GM12878 (cell line): ENCODE data around the gene BMP8B. TPM values are rescaled to one million over a fixed set of nuclear protein-coding genes. Genes with fewer than 3 reads are reported as not detected.

ENCODE experiments used
- ATAC-seq: fragments of 200-7000 bp; cut with Tn5 transposase; 3 replicates; pipeline ENCODE4 v1.9.1; 2020; ENCODE audit warnings: mild to moderate bottlenecking, moderate library complexity
- BruUV-seq: library from RNA; stranded (reverse); fragments of 400-500 nt; replicated peaks from 2 replicates; lab custom pipeline; 2021; lab: Mats Ljungman, UMichigan
- CTCF ChIA-PET: fragments of 300-600 bp; sonication (Branson Sonifier 250); formaldehyde crosslinking; extraction: SDS; loops from one replicate; lab custom pipeline; 2021; ENCODE audit warnings: inconsistent platforms; lab: Yijun Ruan, JAX
- POLR2A ChIA-PET: fragments of 350-600 bp; formaldehyde crosslinking; extraction: SDS; loops from one replicate; lab custom pipeline; 2021; ENCODE audit warnings: inconsistent platforms; lab: Charles Lee
- RAD21 ChIA-PET: fragments of 300-600 bp; sonication (Branson Sonifier 250); formaldehyde crosslinking; loops from one replicate; lab custom pipeline; 2023; ENCODE audit warnings: antibody characterized with exemption; ENCODE audit not compliant: unreplicated experiment; lab: Charles Lee
- SMC1A ChIA-PET: fragments of 300-600 bp; sonication (Branson Sonifier 250); formaldehyde crosslinking; loops from one replicate; lab custom pipeline; 2023; ENCODE audit not compliant: unreplicated experiment, uncharacterized antibody; lab: Charles Lee
- DNase-seq: peaks from one replicate; pipeline ENCODE4 v3.0.0-alpha.2; 2011; ENCODE audit warnings: low read depth, low spot score
- FAIRE-seq: peaks from 3 replicates; lab custom pipeline; 2011; peaks lifted over from hg19 to GRCh38; lab: Jason Lieb, UNC
- H2AFZ ChIP-seq: 2 replicates; pipeline ENCODE4 v1.6.0; 2011; ENCODE audit warnings: low read depth, low read length, control low read depth; ENCODE audit not compliant: control insufficient read depth
- H3K27ac ChIP-seq: 2 replicates; pipeline ENCODE4 v1.5.1; 2011; ENCODE audit warnings: control low read depth; ENCODE audit not compliant: control insufficient read depth, insufficient read depth
- H3K27me3 ChIP-seq, 2 experiments: replicated peaks in 1 of 2; 2 replicates each; pipeline versions ENCODE4 v1.6.0 to v1.6.1; 2011; ENCODE audit warnings: low read length in 1 of 2; ENCODE audit not compliant: control insufficient read depth in 2 of 2, insufficient read depth in 2 of 2
- H3K36me3 ChIP-seq, 2 experiments: 2 replicates each; pipeline ENCODE4 v1.5.1; 2011; ENCODE audit warnings: low read length in 1 of 2; ENCODE audit not compliant: control insufficient read depth in 2 of 2, insufficient read depth in 2 of 2
- H3K4me1 ChIP-seq: 2 replicates; pipeline ENCODE4 v1.6.1; 2011; ENCODE audit warnings: mild to moderate bottlenecking, low read length, moderate library complexity, mixed read lengths; ENCODE audit not compliant: control insufficient read depth, insufficient read depth
- H3K4me2 ChIP-seq: 2 replicates; pipeline ENCODE4 v1.6.0; 2011; ENCODE audit warnings: control low read depth; ENCODE audit not compliant: control insufficient read depth, insufficient read depth
- H3K4me3 ChIP-seq: fragments of 200-600 bp; sonication (generic); 2 replicates; pipeline ENCODE4 v1.5.1; 2016
- H3K79me2 ChIP-seq: 2 replicates; pipeline ENCODE4 v1.6.0; 2011; ENCODE audit warnings: low read length; ENCODE audit not compliant: control insufficient read depth, insufficient read depth
- H3K9ac ChIP-seq: 2 replicates; pipeline ENCODE4 v1.8.0; 2011; ENCODE audit warnings: low read length, control low read depth, mixed read lengths; ENCODE audit not compliant: control insufficient read depth, insufficient read depth
- H3K9me3 ChIP-seq: replicated peaks from 3 replicates; pipeline ENCODE4 v1.5.1; 2011; ENCODE audit warnings: mild to moderate bottlenecking, low read length; ENCODE audit not compliant: control insufficient read depth, insufficient read depth
- H4K20me1 ChIP-seq: 2 replicates; pipeline ENCODE4 v1.6.0; 2011; ENCODE audit not compliant: control insufficient read depth, insufficient read depth
- CBFB ChIP-seq: IDR thresholded peaks from 2 replicates; pipeline ENCODE4 v1.6.1; 2016; ENCODE audit warnings: antibody characterized with exemption, low read depth
- CBX5 ChIP-seq: sonication (generic); IDR thresholded peaks from 2 replicates; pipeline ENCODE4 v1.6.1; 2016; ENCODE audit warnings: low read depth, moderate library complexity, mild to moderate bottlenecking, inconsistent platforms
- CUX1 ChIP-seq: IDR thresholded peaks from 2 replicates; pipeline ENCODE4 v1.6.1; 2012; ENCODE audit warnings: improper control_type of control experiment, low read depth, low read length; ENCODE audit not compliant: insufficient replicate concordance
- NFYB ChIP-seq: IDR thresholded peaks from 2 replicates; pipeline ENCODE4 v1.6.1; 2011; ENCODE audit warnings: low read depth, mild to moderate bottlenecking, low read length, improper control_type of control experiment, moderate library complexity; ENCODE audit not compliant: insufficient read depth
- NR2C2 ChIP-seq: IDR thresholded peaks from 2 replicates; pipeline ENCODE4 v1.6.1; 2011; ENCODE audit warnings: borderline replicate concordance, low read depth; ENCODE audit not compliant: control insufficient read depth, insufficient read length
- PKNOX1 ChIP-seq: fragments of 450-650 bp; IDR thresholded peaks from 2 replicates; pipeline ENCODE4 v1.6.1; 2016; ENCODE audit warnings: mild to moderate bottlenecking
- RAD21 ChIP-seq: IDR thresholded peaks from 2 replicates; pipeline ENCODE4 v1.6.1; 2011; ENCODE audit warnings: mild to moderate bottlenecking, low read depth, low read length, moderate library complexity; ENCODE audit not compliant: insufficient read depth
- ZNF384 ChIP-seq: IDR thresholded peaks from 2 replicates; pipeline ENCODE4 v1.6.1; 2012; ENCODE audit warnings: low read depth, mild to moderate bottlenecking, low read length, improper control_type of control experiment, borderline replicate concordance
- WGBS: methylation state at CpG from one replicate; pipeline ENCODE4 v1.1.6; 2016; ENCODE audit warnings: low lambda C conversion rate; ENCODE audit not compliant: insufficient replicate concordance, insufficient coverage; ENCODE audit errors: missing lambda C conversion rate; 5-methylcytosine and 5-hydroxymethylcytosine counted together
- in situ Hi-C: fragments of 300-500 bp; cut with MboI; formaldehyde crosslinking; loops from 9 replicates; pipeline ENCODE4 v1.14.3; 2018; ENCODE audit warnings: mixed read lengths
- intact Hi-C: fragments of 100-400 bp; cut with micrococcal nuclease; formaldehyde crosslinking; loops from one replicate; pipeline ENCODE4 v1.14.2; 2022; ENCODE audit not compliant: unreplicated experiment
- polyA plus RNA-seq, 11 experiments: library from polyadenylated mRNA; depleted of rRNA in 4 of 11; unstranded in 6 of 11; stranded (reverse) in 5 of 11; fragments of >200 nt; fragmentation: Nextera tagmentation in 4 of 11; fragmentation: Illumina TruSeq in 1 of 11; extraction: Ambion mirVana in 4 of 11; extraction: Trizol in 1 of 11; gene quantifications; 1 replicate in 1 of 11; 2 replicates in 10 of 11; pipeline versions ENCODE4 v1.2.1 to v1.2.3, GENCODE V29; 2011 to 2016; ENCODE audit warnings: inconsistent platforms in 2 of 11, missing spikeins in 2 of 11, low read depth in 1 of 11
- total RNA-seq, 4 experiments: library from RNA; depleted of rRNA in 3 of 4; stranded (reverse); fragments of >200 nt in 3 of 4; fragmentation: Illumina TruSeq in 1 of 4; extraction: Trizol in 1 of 4; gene quantifications; 2 replicates each; pipeline versions ENCODE4 v1.2.1 to v1.2.3, GENCODE V29; 2013 to 2021

BMP8B gene
- total and polyA plus RNA-seq, 10 of the 15 experiments (the other 5 are each of a cell fraction or from before 2014, with no cell fraction given) = 0.09 to 1.2 (median 0.52) TPM

- TF ChIP-seq PKNOX1 (no peak), NR2C2 (no peak), CUX1 (no peak), CBX5 (no peak), CBFB (no peak), ZNF384 (no peak), RAD21 (no peak), NFYB (no peak)
- DNase-seq (no peak), FAIRE-seq (no peak), ATAC-seq (no peak)
- Histone ChIP-seq H4K20me1 (no peaks in the 10 kb centered on the region), H3K36me3 (no peaks in the 10 kb centered on the region), H3K4me3 (no peak overlapping the region), H3K27ac (no peak overlapping the region), H3K9ac (no peak overlapping the region), H3K9me3 (no peaks in the 10 kb centered on the region), H2AFZ (no peak overlapping the region), H3K4me1 (peaks cover 27% of the 10 kb centered on the region), H3K4me2 (no peak overlapping the region), H3K79me2 (no peaks in the 10 kb centered on the region), H3K27me3 (no peaks in the 10 kb centered on the region)
- ChIA-PET POLR2A (interaction anchor here (0.6 kb wide), 1 partner anchor 455 kb away, joined by 4 read pairs; no protein-coding TSS in a partner anchor), RAD21 (interaction anchor here (1.4 kb wide), 1 partner anchor 80 kb away, joined by 3 read pairs; the partner anchor contains the start of gene MYCL), SMC1A (interaction anchor here (1.3 to 2.7 kb wide), 2 partner anchors 80 to 104 kb away, joined by 3 to 8 read pairs; partner anchors contain the start of gene MYCL), CTCF (interaction anchor here (0.7 to 1.8 kb wide), 6 partner anchors 80 to 210 kb away, joined by 3 to 4 read pairs (median 4); no protein-coding TSS in a partner anchor)
- in situ Hi-C loops (loop anchor here (5.0 kb wide), 2 partner anchors 150 to 210 kb away; no protein-coding TSS in a partner anchor), intact Hi-C loops (no loop called here)
- BruUV-seq = no TSS peak
- WGBS = 28% methylated on average over 5 of the region's 5 CpGs
Observed at GRCh38 chr1:39822146-39822545, 33.5 kb upstream of the BMP8B start.
